22Rv1 (cell line): ENCODE results near the gene GNB1L.

Experiments
- CTCF ChIP-seq: fragments of 450-650 bp; IDR thresholded peaks from 2 replicates; pipeline ENCODE4 v1.5.1; 2017; ENCODE audit warnings: mild to moderate bottlenecking
- ZFX ChIP-seq: fragments of 450-650 bp; IDR thresholded peaks from 2 replicates; pipeline ENCODE4 v1.6.1; 2017; ENCODE audit warnings: antibody characterized with exemption, borderline replicate concordance

DNA sequence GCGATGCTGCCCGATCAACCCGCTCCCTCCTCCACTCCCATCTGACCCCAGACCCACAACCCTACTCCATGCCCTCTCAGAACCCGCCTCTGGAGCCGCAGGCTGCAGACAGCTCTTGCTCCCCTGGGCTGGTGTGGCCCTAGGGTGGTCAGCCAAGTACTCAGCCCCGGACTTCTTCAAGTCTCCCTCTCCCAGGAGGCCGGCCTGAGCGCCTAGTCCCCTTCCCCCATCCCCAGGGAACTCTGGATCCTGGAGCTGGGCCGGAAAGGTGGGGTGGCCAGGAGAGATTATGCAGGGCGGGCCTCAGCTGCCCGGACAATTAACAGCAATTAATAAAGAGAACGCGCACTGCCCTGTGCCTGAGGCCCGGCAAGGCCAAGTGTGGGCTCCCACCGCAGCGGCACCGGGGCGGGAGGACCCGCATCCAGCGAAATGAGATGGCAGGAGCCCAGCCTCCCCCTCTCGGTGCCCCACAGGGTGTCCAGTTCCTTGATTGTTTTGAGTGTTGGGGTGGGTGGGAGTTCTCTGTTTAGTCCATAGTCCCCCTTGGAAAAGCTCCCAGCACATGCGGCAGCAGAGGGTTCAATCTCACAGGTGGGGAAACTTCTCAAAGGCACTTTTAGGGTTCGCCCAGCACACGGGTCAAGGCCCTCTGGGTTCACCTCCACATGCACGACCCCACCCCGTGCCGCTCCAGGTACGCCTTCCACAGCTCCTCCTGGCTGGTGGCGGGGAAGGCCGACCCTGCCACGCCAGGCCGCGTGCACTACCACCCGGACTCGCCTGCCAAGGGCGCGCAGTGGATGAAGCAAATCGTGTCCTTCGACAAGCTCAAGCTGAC lies 91.0 kb downstream of the GNB1L start:
- TF ChIP-seq CTCF (no peak), ZFX (no peak)
